ENCODE measurements around the gene CTU2. TPM values are rescaled to one million over a fixed set of nuclear protein-coding genes. Genes with fewer than 3 reads are reported as not detected.
A peak's percentile ranks its signal among the peaks of the same experiment; 100 is the strongest.

CTU2 gene
- total and polyA plus RNA-seq, 2 of the 4 experiments (the other 2 are of a cell fraction) = 12.9 to 18.4 TPM

DNA sequence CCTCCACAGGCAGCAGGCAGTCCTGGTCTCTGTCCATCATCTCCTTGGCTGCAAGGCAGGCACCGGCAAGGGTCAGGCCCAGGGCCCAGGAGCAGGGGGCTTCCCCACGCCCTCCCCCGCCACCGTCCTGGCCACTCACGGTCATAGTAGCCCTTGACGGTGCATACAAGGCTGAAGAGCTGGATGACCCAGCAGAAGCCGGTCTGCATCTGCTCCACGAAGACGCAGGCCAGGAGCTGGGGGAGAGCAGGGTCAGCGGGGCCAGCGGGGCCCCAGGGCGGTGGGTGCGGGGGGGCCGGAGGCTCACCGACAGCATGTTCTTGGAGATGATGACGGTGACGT lies 20.1 kb downstream of the CTU2 start:
- Histone ChIP-seq H3K4me2 (ENCODE audit: low read depth, low read length) (no peak overlapping the region), H3K23ac (ENCODE audit: low read depth, low read length) (no peak overlapping the region), H3K9me3 (ENCODE audit: control insufficient read depth, insufficient read depth, low read length) (no peaks in the 10 kb centered on the region), H4K91ac (ENCODE audit: insufficient read depth, low read depth, low read length) (no peak overlapping the region), H3K18ac (ENCODE audit: low read depth, low read length) (no peak overlapping the region), H2BK15ac (ENCODE audit: low read depth, low read length) (no peak overlapping the region), H3K27me3 (ENCODE audit: control insufficient read depth, insufficient read depth, low read length) (no peaks in the 10 kb centered on the region), H3K79me1 (ENCODE audit: low read depth in 1 of 2, low read length in 2 of 2) (peaks cover 0 to 22% of the 10 kb centered on the region in 2 experiments; a peak in 2 of 4 replicates), H2AFZ (replicated peaks; ENCODE audit: low read length, poor library complexity) (no peak overlapping the region), H3K4me3 (ENCODE audit: insufficient read depth, low read depth, low read length) (no peak overlapping the region), H3K56ac (ENCODE audit: extremely low read depth, insufficient read depth, low read length) (no peak overlapping the region), H3K27ac (ENCODE audit: insufficient read depth, low read length) (no peak overlapping the region), H2AK9ac (replicated peaks; ENCODE audit: low read depth, low read length, poor library complexity) (peak overlapping the region; percentile 42), H2BK20ac (ENCODE audit: low read depth, low read length) (no peak overlapping the region), H3K36me3 (ENCODE audit: control insufficient read depth, insufficient read depth, low read length) (peaks cover 78% of the 10 kb centered on the region), H2BK120ac (ENCODE audit: low read depth, low read length) (no peak overlapping the region), H3K9me1 (ENCODE audit: insufficient read depth, low read length) (no peaks in the 10 kb centered on the region), H4K20me1 (ENCODE audit: insufficient read depth, low read length) (peaks cover 9% of the 10 kb centered on the region), H2BK5ac (ENCODE audit: low read depth, low read length, poor library complexity, severe bottlenecking) (no peak overlapping the region), H3K4ac (ENCODE audit: low read depth, low read length) (no peak overlapping the region), H4K5ac (ENCODE audit: low read depth, low read length) (no peak overlapping the region), H2AK5ac (ENCODE audit: low read depth, low read length) (no peak overlapping the region), H4K8ac (ENCODE audit: low read depth in 2 of 2, low read length in 2 of 2) (no peak overlapping the region), H3K14ac (replicated peaks; ENCODE audit: low read depth, low read length) (no peak overlapping the region), H3K4me1 (ENCODE audit: control insufficient read depth, insufficient read depth, low read length) (no peaks in the 10 kb centered on the region), H3K9ac (ENCODE audit: low read depth, low read length) (no peak overlapping the region)
- DNase-seq (no peak), ATAC-seq (ENCODE audit: low read depth) (no peak)
- intact Hi-C loops (cut with micrococcal nuclease) (no loop called here), in situ Hi-C loops (cut with MboI; ENCODE audit: low sequenced_read_pairs) (no loop called here), dilution Hi-C loops (cut with HindIII; ENCODE audit: low sequenced_read_pairs, unreplicated experiment) (no loop called here)
- ChIA-PET CTCF (no interaction called here), POLR2A (ENCODE audit: unreplicated experiment) (no interaction called here)
- TF ChIP-seq MAZ (IDR thresholded peaks at IDR 0.05; ENCODE audit: borderline replicate concordance, low read depth, low read length) (no peak), CEBPB (IDR thresholded peaks at IDR 0.05; ENCODE audit: low read depth, low read length) (no peak), FOS (IDR thresholded peaks at IDR 0.05; ENCODE audit: low read depth, low read length) (no peak), MXI1 (IDR thresholded peaks at IDR 0.05; ENCODE audit: borderline replicate concordance, low read depth, low read length) (no peak), NFE2L2 (IDR thresholded peaks at IDR 0.05; ENCODE audit: low read depth, low read length) (no peak), RFX5 (IDR thresholded peaks at IDR 0.05; ENCODE audit: low read depth, low read length) (no peak)
- 93% methylated on average over 16 of the region's 17 CpGs; no CpG with 5 or more reads in 1 of the 2 experiments for WGBS, 2 experiments (ENCODE audit: extremely low coverage in 2 of 2, insufficient read length in 1 of 2)
- BruUV-seq (replicated peaks) = no TSS peak

All from IMR-90 (cell line).